Superior temporal gyrus (tissue), 1 donor: Measurements from ENCODE around the gene OR2F2.

Experiments used
- DNase-seq: peaks from one replicate; pipeline ENCODE4 v3.0.0-alpha.2; 2016; ENCODE audit errors: extremely low spot score

OR2F2 gene, protein sequence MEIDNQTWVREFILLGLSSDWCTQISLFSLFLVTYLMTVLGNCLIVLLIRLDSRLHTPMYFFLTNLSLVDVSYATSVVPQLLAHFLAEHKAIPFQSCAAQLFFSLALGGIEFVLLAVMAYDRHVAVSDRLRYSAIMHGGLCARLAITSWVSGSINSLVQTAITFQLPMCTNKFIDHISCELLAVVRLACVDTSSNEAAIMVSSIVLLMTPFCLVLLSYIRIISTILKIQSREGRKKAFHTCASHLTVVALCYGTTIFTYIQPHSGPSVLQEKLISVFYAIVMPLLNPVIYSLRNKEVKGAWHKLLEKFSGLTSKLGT

DNA sequence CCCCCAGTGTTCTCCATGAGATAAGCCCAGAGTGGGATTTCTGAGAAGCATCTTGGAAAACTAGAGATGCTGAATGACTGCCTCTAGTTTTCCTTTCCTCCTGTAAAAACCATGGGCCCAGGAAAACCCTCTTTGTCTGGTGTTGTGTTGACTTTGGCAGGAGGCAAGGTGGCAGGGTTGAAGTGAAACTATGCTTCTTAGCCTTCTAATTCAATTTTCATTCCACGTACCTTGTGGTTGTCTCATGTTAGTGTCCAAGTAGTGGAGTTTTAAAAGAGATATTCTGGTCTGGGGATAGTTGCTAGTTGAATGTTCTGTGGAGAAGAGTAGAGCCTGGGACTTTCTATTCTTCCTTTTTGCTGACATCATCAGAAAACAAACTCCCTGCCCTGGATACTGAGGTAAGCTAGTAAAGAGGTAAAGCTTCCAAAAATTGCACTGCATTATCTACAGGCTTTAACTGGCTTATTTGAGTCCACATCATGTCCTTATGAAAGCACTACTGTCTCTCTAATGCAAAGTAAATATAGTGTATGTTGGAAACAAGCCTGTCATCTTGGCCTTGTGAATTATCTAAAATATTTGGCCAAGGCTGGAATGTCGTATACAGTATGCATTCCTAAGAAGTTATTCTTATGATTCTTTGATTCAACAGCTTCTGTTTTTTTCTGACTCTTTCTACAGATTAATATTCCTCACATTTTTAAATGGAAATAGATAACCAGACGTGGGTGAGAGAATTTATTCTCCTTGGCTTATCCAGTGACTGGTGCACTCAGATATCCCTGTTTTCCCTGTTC lies at the start of gene OR2F2:
OR2F2 (plus strand) TSS at position 708 of the 800 bp plus-strand sequence; CDS start at position 708, 0 bp downstream.
- DNase-seq, result no peak

DNA sequence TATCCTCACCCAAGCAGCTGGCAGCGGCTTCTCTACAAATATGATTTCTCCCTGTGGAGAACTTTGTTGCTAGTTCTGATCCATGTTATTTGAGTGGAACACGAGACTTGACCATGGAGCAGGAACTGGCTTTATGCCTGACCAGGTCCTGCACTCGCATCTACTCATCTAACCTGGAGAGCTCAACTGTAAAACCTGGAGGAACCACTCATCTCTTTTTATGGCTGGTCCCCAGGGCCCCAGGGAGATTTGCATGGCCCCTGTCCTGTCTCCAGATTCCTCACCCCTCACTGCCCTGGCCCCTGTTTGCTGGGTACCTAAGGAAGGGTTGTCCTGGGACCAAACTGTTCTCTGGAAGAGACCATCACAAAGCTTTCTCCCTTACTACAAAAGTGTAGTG lies 49.1 kb upstream of the OR2F2 start:
- no peak for DNase-seq

DNA sequence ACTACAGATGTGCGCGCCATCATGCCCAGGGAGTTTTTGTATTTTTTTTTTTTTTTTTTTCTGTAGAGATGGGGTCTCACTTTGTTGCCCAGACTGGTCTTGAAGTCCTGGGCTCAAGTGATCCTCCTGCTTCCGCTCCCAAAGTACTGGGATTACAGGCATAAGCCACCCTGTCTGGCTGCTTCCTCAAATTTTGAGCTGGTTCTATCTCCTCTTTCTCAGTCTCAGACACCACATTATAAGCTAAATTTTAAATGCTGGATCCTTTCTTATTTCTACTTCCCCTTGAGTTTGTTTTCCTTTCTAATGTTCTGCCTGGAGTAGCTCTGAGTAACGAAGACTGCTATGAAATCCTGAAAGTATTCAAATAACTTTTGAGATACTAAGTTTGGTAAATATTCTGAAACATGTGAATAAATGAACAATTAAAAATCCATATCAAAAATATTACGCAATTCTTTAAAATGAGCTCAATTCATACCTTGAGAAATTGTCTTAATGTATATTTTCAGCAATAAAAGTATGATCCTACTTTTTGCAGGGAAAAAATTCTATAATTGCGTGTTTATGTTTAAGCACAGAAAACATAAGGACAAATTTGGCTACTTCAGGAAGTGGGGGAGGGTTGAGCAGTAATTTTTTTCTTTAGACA lies 48.1 kb upstream of the OR2F2 start:
- no peak for DNase-seq

DNA sequence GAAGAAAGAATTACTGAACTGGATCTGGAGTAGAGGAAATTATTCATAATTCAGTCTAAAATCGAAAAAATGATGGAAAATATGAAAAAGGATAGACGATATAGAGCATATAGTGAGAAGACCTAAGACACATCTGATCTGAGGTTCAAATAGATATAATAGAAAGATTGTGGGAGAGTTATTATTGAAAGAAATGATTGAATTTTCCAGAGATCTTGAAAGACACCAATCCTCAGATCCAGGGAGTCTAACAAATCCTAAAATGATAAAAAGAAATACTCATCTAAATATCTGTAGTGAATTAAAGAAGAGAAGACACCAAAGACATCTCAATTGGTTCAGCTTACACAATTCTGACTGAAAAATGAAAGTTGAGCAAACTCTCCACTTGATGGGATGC lies 46.0 kb upstream of the OR2F2 start:
- no peak for DNase-seq

DNA sequence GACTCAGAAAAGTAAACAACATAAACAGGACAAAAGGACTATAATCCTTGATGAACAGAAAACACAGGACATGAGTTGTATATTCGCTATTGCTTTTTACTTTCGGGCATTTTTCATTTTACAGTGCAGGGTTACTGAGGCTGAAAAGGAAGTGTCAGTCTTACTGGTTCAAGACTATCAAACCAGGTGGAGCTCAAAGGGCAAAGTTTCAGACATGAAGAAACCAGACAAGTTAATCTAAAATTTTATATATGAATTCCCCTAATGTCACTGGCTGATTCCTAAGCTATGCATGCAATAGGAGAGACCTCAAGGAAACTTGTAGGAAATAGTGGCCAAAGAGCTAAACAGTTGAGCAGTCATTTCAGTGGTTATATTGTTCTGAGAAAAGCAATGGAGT lies 44.5 kb upstream of the OR2F2 start:
- DNase-seq, result no peak

DNA sequence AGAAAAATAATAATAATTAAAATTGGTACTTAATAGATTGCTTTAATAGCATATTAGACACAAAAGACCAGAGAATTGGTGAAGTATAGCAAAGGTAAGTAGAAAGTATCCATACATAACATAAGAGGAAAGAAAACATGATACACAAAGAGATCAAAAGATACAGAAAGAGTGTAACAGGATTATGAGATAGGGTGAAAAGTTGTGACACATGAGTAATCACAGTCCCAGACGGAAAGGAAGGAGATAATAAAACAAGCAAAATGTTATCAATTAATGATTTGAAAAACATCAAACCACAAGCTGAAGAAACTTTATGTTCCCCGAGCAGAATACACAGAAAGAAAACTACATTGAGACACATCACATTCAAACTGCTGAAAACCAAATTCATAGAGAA lies 43.6 kb upstream of the OR2F2 start:
- DNase-seq, result no peak

DNA sequence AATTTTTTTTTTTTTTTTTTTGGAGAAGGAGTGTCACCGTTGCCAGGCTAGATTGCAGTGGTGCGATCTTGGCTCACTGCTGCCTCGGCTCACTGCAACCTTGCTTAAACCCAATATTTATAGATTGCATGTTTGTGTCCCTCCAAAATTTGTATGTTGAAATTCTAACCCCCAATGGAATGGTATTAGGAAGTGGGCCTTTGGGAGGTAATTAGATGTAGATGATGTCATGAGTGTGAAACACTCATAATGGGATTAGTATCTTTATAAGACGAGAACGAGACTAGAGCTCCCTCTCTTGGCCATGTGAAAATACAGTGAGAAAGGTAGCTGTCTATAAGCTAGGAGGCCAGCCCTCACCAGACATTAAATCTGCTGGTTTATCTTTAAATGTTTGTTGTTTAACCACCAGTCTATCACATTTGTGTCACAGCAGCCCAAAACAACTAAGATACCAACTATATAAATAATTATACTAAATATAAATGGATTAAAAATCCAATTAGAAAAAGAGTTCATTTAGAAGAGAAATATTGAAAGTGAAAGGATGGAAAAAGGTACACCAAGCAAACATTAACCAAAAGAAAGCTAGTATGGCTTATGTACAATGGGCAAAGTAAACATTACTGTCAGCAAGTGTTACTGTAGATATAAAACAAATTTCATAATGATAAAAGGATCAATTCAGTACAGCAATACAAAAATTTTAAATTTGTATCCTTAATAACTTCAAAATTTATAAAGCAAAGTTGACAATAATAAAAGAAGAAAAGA lies 42.3 kb upstream of the OR2F2 start:
- no peak for DNase-seq

DNA sequence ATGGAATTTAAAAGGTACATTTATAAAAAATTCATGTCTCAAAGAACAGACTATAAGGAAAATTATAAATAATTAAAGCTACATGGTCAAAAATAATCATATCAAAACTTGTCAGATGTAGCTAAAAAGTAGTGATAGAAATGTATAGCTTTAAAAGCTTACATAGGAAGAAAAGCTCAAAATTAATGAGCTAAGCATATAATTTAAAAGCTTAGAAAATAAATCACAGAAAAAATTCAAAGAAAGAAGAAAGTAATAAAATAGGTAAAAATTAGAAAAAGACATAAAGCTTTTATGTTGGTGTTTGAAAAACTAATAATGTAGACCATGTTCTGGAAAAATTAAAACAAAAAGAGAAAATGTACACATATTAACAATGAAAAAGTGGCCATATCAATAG lies 38.4 kb upstream of the OR2F2 start:
- DNase-seq, result no peak

- no peak for DNase-seq
These were observed 36.2 kb upstream of the OR2F2 start for GRCh38 chr7:143898810-143899209.

DNA sequence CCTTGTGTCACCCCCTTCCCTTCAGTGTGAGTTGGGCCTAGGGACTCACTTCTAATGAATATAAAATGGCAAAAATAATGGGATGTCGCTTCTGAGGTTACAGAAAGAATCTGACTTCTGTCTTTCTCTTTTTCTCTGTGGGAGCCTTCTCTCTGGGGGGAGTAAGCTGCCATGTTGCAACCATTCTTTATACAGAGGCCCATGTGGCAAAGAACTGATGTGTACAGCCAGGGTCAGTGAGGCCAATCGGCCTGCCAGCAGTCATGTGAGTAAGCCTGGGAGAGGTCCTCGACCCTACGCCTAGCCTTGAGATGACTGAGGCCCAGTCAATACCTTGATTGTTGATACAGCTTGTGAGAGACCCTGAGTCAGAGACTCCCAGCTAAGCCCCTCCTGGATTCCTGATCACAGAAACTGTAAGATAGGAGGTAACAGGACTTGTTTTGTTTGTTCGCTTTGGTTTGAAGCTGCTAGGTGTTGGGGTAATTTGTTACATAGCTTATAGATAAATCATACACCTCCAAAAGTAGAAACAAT lies 34.7 kb upstream of the OR2F2 start:
- no peak for DNase-seq

DNA sequence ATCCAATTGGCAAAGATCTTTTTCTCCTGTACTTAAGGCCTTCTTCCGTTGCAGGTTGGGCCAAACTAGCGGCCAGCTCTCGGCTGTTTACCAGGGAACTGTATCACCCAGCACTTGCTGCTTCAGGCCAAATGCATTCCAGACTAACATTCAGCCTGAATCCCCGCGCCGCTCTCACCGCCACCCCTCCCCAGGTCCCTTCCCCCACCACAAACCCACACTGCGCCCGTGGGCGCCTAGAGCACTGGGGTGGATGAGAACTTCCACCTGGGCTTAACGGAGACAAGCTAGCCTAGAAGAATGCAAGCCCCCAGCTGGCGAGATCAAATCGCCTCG lies 33.7 kb upstream of the OR2F2 start:
- DNase-seq, result peak; percentile 45

DNA sequence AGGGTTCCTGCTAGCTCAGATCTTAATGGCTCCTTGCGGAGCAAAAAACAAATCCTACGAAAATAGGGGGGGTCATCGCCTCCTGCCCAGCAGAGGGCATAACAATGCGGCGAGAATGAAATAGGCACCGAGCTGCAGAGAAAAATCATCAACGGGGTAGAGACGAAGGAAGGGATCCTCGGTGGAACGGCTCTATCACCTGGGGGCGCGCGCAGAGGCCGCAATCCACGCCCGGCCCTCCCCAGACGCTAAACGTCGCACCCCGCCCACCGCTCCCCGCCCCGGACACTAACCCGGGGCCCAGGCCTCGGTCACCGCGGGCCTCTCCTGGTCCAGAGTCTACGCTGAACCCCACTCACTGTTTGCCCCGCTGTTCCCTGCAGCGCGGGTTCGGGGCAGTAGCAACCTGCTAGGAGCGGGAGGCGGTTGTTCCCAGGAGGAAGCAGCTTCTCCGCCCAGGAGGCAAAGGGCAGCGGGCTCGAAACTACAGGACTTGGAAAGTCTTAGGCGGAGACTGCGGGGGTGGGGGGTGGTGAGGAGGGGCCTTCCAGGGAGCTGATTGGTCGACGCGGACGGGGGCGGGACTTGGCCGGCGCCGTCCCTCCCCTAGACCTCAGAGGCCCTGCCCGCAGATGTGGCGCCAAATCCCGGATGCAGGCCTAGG lies 33.2 kb upstream of the OR2F2 start, which contains the start of gene TCAF1:
TCAF1 (minus strand) TSS at position 509 of the 664 bp plus-strand sequence. CDS start 25,568 bp downstream, outside the sequence.
- peak; percentile 91 for DNase-seq

- no peak for DNase-seq
These were observed 32.6 kb upstream of the OR2F2 start for GRCh38 chr7:143902332-143902899.

- DNase-seq, result no peak
These were observed 29.5 kb upstream of the OR2F2 start for GRCh38 chr7:143905509-143905908.

DNA sequence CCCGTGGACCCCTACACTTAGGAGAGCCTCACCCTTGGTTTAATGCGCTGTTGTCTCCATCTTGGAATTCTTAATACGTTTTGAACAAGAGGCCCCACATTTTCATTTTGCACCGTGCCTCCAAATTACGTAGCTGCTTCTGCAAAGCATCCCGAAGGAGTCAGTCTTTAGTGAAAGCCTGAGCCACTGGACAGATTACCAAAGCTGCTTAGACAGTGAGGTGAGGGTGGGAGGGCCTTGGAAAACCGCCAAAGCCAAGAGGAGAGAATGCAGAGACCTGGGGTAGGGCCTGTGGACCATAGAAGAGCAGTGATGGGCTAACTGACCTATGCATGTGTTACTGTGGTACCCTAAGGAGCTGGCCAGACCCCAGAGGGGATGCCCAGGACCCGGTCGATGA lies 28.9 kb upstream of the OR2F2 start:
- DNase-seq, result no peak

DNA sequence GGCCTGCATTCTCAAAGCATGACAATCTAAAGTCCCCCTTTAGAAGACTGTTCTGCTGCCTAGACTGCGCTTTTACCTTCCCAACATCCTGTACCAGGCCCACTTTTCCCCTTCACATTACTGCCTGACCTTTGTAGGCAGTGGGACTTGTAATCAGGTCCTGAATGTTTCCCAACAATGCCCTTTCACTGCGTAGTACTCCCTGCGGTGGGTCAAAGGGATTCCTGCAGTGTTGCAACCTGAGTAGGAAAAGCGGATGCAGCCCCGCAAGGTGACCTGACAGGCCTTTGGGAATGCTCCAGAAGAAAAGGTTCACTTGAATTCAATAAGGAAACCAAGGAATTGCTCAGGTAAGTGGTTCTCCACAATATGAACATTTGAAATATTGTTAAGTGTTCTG lies 28.1 kb upstream of the OR2F2 start:
- DNase-seq, result no peak

DNA sequence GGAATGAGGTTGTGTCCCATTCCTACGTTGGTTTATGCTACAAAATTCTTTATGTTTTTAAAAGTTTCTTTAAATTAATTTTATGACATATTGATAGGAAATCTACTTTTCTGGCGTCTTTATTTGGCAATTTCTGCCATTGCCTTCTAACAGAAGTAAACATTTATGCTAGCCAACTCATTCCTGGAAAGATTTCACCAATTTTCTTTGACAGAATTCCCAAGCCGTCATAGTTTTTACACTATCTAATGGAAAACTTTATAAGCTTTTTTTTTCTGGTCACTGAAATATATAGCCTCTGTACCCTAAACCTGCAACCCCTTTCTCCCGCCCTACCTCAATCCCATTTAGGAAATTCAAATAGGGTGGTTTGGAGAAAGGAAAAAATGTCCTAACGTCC lies 26.9 kb upstream of the OR2F2 start:
- no peak for DNase-seq

- DNase-seq, result no peak
These were observed 25.2 kb upstream of the OR2F2 start for GRCh38 chr7:143909863-143910262.

- no peak for DNase-seq
These were observed 24.4 kb upstream of the OR2F2 start for GRCh38 chr7:143910473-143911248.
